Liver (tissue), 9 donors: Measurements from ENCODE around the gene CACNA1E. TPM values are rescaled to one million over a fixed set of nuclear protein-coding genes. Genes with fewer than 3 reads are reported as not detected.

ENCODE experiments used
- DNase-seq: peaks from one replicate; pipeline ENCODE4 v3.0.0-alpha.2; 2017; ENCODE audit warnings: low spot score
- H3K27ac ChIP-seq, 2 donors: one replicate each; pipeline ENCODE4 v1.7.0; 2013; ENCODE audit warnings: inconsistent platforms in 2 of 2, low read length in 2 of 2, control low read depth in 1 of 2, low read depth in 1 of 2, mild to moderate bottlenecking in 1 of 2
- H3K27me3 ChIP-seq, 4 donors: one replicate each; pipeline versions ENCODE4 v1.6.1 to v1.7.0; 2013; ENCODE audit warnings: low read length in 3 of 4, inconsistent platforms in 1 of 4, mild to moderate bottlenecking in 1 of 4, moderate library complexity in 1 of 4; ENCODE audit not compliant: control insufficient read depth in 4 of 4, insufficient read depth in 4 of 4
- H3K36me3 ChIP-seq, 4 donors: one replicate each; pipeline versions ENCODE4 v1.6.1 to v1.7.0; 2013; ENCODE audit warnings: low read length in 3 of 4, mild to moderate bottlenecking in 3 of 4, low read depth in 1 of 4, moderate library complexity in 1 of 4; ENCODE audit not compliant: control insufficient read depth in 4 of 4, insufficient read depth in 3 of 4
- H3K4me1 ChIP-seq, 4 donors: one replicate each; pipeline versions ENCODE4 v1.6.1 to v1.7.0; 2013; ENCODE audit warnings: low read length in 3 of 4, mild to moderate bottlenecking in 3 of 4, moderate library complexity in 1 of 4; ENCODE audit not compliant: control insufficient read depth in 4 of 4, insufficient read depth in 4 of 4
- H3K4me3 ChIP-seq, 3 donors: one replicate each; pipeline versions ENCODE4 v1.6.1 to v1.7.0; 2013; ENCODE audit warnings: low read length in 3 of 3, control low read depth in 1 of 3, low read depth in 1 of 3, mild to moderate bottlenecking in 1 of 3
- H3K9ac ChIP-seq, 2 donors: one replicate each; pipeline ENCODE4 v1.7.0; 2013; ENCODE audit warnings: low read length in 2 of 2, mild to moderate bottlenecking in 2 of 2, moderate library complexity in 2 of 2, control low read depth in 1 of 2, low read depth in 1 of 2
- H3K9me3 ChIP-seq, 4 donors: one replicate each; pipeline versions ENCODE4 v1.6.1 to v1.7.0; 2013; ENCODE audit warnings: low read length in 3 of 4; ENCODE audit not compliant: control insufficient read depth in 4 of 4
- ATF3 ChIP-seq: IDR thresholded peaks from 2 replicates; pipeline ENCODE4 v1.6.1; 2016; ENCODE audit warnings: antibody characterized with exemption
- CTCF ChIP-seq: fragments of 150-350 bp; IDR thresholded peaks from 2 replicates; pipeline ENCODE4 v1.5.1; 2017; ENCODE audit warnings: improper control_type of control experiment, low read depth, low read length; ENCODE audit not compliant: missing input control
- EGR1 ChIP-seq, 2 donors: IDR thresholded peaks; 2 replicates each; pipeline ENCODE4 v1.6.1; 2016 to 2018; ENCODE audit warnings: antibody characterized with exemption in 2 of 2, low read depth in 2 of 2
- FOXA1 ChIP-seq: IDR thresholded peaks from 2 replicates; pipeline ENCODE4 v1.6.1; 2016; ENCODE audit warnings: antibody characterized with exemption
- FOXA2 ChIP-seq: IDR thresholded peaks from 2 replicates; pipeline ENCODE4 v1.6.1; 2016; ENCODE audit warnings: antibody characterized with exemption
- HNF4A ChIP-seq, 2 donors: conservative IDR thresholded peaks; 2 replicates each; pipeline ENCODE4 v1.6.1; 2016; ENCODE audit warnings: antibody characterized with exemption in 2 of 2, mild to moderate bottlenecking in 2 of 2
- REST ChIP-seq: IDR thresholded peaks from 2 replicates; pipeline ENCODE4 v1.6.1; 2016; ENCODE audit warnings: antibody characterized with exemption, mild to moderate bottlenecking
- RXRA ChIP-seq, 2 donors: IDR thresholded peaks; 2 replicates each; pipeline ENCODE4 v1.6.1; 2017 to 2018; ENCODE audit warnings: antibody characterized with exemption in 2 of 2, mild to moderate bottlenecking in 1 of 2
- SP1 ChIP-seq: IDR thresholded peaks from 2 replicates; pipeline ENCODE4 v1.6.1; 2018; ENCODE audit warnings: antibody characterized with exemption, mild to moderate bottlenecking
- ZBTB33 ChIP-seq: IDR thresholded peaks from 2 replicates; pipeline ENCODE4 v1.6.1; 2016; ENCODE audit warnings: antibody characterized with exemption
- WGBS: extraction: QIAGEN DNeasy Blood & Tissue Kit; methylation state at CpG from one replicate; pipeline ENCODE4 v1.1.7; 2013; 5-methylcytosine and 5-hydroxymethylcytosine counted together
- polyA plus RNA-seq, 2 donors: library from polyadenylated mRNA; stranded (reverse) in 1 of 2; unstranded in 1 of 2; fragments of 200-250 nt in 1 of 2; fragments of >200 nt in 1 of 2; fragmentation: Nextera tagmentation in 1 of 2; extraction: Ambion mirVana in 1 of 2; gene quantifications; one replicate each; pipeline versions ENCODE4 v1.2.1 to v1.2.3, GENCODE V29; 2013 to 2015
- total RNA-seq, 2 donors: library from RNA; depleted of rRNA; stranded (reverse); fragments of >200 nt; gene quantifications; one replicate each; pipeline ENCODE4 v1.2.3, GENCODE V29; 2014
- donor health status: healthy.
- donor health status: healthy.
- donor health status: healthy.
- donor health status: healthy.
- donor health status: healthy.

The CACNA1E gene
- total and polyA plus RNA-seq, 4 donors: under 0.01 to 0.08 (median 0.01) TPM; not detected in 1

- WGBS: 88% methylated on average over 4 of the region's 4 CpGs
These were observed 31.6 kb upstream of the CACNA1E start for GRCh38 chr1:181451661-181452230.

More at GRCh38 chr1:181451661-181452230, 31.6 kb upstream of the CACNA1E start:
- Histone ChIP-seq H3K9ac (no peak overlapping the region), H3K36me3 (no peaks in the 10 kb centered on the region), H3K4me3 (no peak overlapping the region), H3K9me3 (peaks cover 0 to 2% (median 0%) of the 10 kb centered on the region in 4 donors), H3K27ac (no peak overlapping the region), H3K27me3 (no peaks in the 10 kb centered on the region), H3K4me1 (peaks cover 0 to 4% (median 3%) of the 10 kb centered on the region in 4 donors)
- DNase-seq: no peak
- no peak for TF ChIP-seq EGR1 (IDR thresholded peaks at IDR 0.05; ENCODE audit: low read depth in 2 of 2)
- no peak for TF ChIP-seq ZBTB33
- TF ChIP-seq CTCF: no peak
- TF ChIP-seq REST: no peak
- TF ChIP-seq ATF3: no peak
- no peak for TF ChIP-seq HNF4A (conservative IDR thresholded peaks at IDR 0.05)
- TF ChIP-seq RXRA (IDR thresholded peaks at IDR 0.05): no peak
- TF ChIP-seq SP1: no peak
- no peak for TF ChIP-seq FOXA1
- no peak for TF ChIP-seq FOXA2
